ENCODE results near the gene STIP1. TPM values are rescaled to one million over a fixed set of nuclear protein-coding genes. Genes with fewer than 3 reads are reported as not detected.

STIP1 gene
- total and polyA plus RNA-seq, 2 of the 4 experiments (the other 2 are of a cell fraction) = 201 to 489 TPM

DNA sequence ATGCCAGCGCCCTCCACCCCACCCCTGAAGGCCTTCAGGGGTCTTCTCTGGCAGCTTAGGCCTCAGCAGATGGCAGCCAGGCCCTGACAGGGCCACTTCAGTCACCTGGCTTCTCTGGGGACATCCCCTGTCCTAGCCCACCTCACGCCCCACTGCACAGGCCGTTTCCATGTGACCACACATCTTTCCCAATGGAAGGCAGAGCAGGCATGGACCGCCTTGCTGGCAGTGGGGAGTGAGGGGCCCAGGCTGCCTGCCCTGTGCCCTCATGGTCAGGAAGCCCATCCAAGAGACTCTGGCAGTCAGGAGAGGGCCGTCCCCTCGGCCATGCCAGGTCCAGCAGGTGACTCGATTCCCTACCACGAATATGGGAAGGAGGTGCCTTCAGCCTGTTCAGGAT, 45.9 kb upstream of the STIP1 start:
- 83% methylated on average over 6 of the region's 8 CpGs; no CpG with 5 or more reads in 1 of the 2 experiments for WGBS, 2 experiments (ENCODE audit: extremely low coverage in 2 of 2, insufficient read length in 1 of 2)
- no peaks in the 10 kb centered on the region for H3K27me3 ChIP-seq (ENCODE audit: control insufficient read depth, insufficient read depth, low read length)
- no peak overlapping the region for H3K9ac ChIP-seq (ENCODE audit: low read depth, low read length)
- in situ Hi-C loops (cut with MboI; ENCODE audit: low sequenced_read_pairs) (no loop called here), intact Hi-C loops (cut with micrococcal nuclease) (no loop called here), dilution Hi-C loops (cut with HindIII; ENCODE audit: low sequenced_read_pairs, unreplicated experiment) (no loop called here)
- no peaks in the 10 kb centered on the region for H3K9me3 ChIP-seq (ENCODE audit: control insufficient read depth, insufficient read depth, low read length)
- no peak overlapping the region for H2BK5ac ChIP-seq (ENCODE audit: low read depth, low read length, poor library complexity, severe bottlenecking)
- H2BK15ac ChIP-seq (ENCODE audit: low read depth, low read length) = no peak overlapping the region
- no peak overlapping the region for H4K91ac ChIP-seq (ENCODE audit: insufficient read depth, low read depth, low read length)
- H3K79me1 ChIP-seq (ENCODE audit: low read depth in 1 of 2, low read length in 2 of 2) = no peaks in the 10 kb centered on the region; a peak in 1 of 4 replicates
- H3K36me3 ChIP-seq (ENCODE audit: control insufficient read depth, insufficient read depth, low read length) = no peaks in the 10 kb centered on the region
- ChIA-PET CTCF (no interaction called here), POLR2A (ENCODE audit: unreplicated experiment) (no interaction called here)
- H3K9me1 ChIP-seq (ENCODE audit: insufficient read depth, low read length) = no peaks in the 10 kb centered on the region
- no peaks in the 10 kb centered on the region for H3K4me1 ChIP-seq (ENCODE audit: control insufficient read depth, insufficient read depth, low read length)
- TF ChIP-seq, protein P1, sequence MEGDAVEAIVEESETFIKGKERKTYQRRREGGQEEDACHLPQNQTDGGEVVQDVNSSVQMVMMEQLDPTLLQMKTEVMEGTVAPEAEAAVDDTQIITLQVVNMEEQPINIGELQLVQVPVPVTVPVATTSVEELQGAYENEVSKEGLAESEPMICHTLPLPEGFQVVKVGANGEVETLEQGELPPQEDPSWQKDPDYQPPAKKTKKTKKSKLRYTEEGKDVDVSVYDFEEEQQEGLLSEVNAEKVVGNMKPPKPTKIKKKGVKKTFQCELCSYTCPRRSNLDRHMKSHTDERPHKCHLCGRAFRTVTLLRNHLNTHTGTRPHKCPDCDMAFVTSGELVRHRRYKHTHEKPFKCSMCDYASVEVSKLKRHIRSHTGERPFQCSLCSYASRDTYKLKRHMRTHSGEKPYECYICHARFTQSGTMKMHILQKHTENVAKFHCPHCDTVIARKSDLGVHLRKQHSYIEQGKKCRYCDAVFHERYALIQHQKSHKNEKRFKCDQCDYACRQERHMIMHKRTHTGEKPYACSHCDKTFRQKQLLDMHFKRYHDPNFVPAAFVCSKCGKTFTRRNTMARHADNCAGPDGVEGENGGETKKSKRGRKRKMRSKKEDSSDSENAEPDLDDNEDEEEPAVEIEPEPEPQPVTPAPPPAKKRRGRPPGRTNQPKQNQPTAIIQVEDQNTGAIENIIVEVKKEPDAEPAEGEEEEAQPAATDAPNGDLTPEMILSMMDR (conservative IDR thresholded peaks at IDR 0.05; ENCODE audit: low read depth, low read length) = no peak
- TF ChIP-seq RAD21 (IDR thresholded peaks at IDR 0.05; ENCODE audit: low read length) (no peak), CEBPB (IDR thresholded peaks at IDR 0.05; ENCODE audit: low read depth, low read length) (no peak), MAFK (IDR thresholded peaks at IDR 0.05; ENCODE audit: low read depth, low read length) (no peak), BHLHE40 (IDR thresholded peaks at IDR 0.05; ENCODE audit: low read depth, low read length) (no peak), POLR2A (IDR thresholded peaks at IDR 0.05; ENCODE audit: low read depth, low read length) (no peak), FOS (IDR thresholded peaks at IDR 0.05; ENCODE audit: low read depth, low read length) (no peak), MXI1 (IDR thresholded peaks at IDR 0.05; ENCODE audit: borderline replicate concordance, low read depth, low read length) (no peak), SMC3 (IDR thresholded peaks at IDR 0.05; ENCODE audit: low read depth, low read length) (no peak), MAZ (IDR thresholded peaks at IDR 0.05; ENCODE audit: borderline replicate concordance, low read depth, low read length) (no peak), RFX5 (IDR thresholded peaks at IDR 0.05; ENCODE audit: low read depth, low read length) (no peak), CHD1 (IDR thresholded peaks at IDR 0.05; ENCODE audit: low read depth, low read length) (no peak), NFE2L2 (IDR thresholded peaks at IDR 0.05; ENCODE audit: low read depth, low read length) (no peak), RCOR1 (IDR thresholded peaks at IDR 0.05; ENCODE audit: insufficient replicate concordance, low read length) (no peak)
- TF ChIP-seq, protein P2, sequence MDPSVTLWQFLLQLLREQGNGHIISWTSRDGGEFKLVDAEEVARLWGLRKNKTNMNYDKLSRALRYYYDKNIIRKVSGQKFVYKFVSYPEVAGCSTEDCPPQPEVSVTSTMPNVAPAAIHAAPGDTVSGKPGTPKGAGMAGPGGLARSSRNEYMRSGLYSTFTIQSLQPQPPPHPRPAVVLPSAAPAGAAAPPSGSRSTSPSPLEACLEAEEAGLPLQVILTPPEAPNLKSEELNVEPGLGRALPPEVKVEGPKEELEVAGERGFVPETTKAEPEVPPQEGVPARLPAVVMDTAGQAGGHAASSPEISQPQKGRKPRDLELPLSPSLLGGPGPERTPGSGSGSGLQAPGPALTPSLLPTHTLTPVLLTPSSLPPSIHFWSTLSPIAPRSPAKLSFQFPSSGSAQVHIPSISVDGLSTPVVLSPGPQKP (IDR thresholded peaks at IDR 0.05; ENCODE audit: borderline replicate concordance, low read depth, low read length) = no peak
- TF ChIP-seq, protein P3, sequence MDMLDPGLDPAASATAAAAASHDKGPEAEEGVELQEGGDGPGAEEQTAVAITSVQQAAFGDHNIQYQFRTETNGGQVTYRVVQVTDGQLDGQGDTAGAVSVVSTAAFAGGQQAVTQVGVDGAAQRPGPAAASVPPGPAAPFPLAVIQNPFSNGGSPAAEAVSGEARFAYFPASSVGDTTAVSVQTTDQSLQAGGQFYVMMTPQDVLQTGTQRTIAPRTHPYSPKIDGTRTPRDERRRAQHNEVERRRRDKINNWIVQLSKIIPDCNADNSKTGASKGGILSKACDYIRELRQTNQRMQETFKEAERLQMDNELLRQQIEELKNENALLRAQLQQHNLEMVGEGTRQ (IDR thresholded peaks at IDR 0.05; ENCODE audit: low read depth, low read length) = no peak
- no peak overlapping the region for H3K18ac ChIP-seq (ENCODE audit: low read depth, low read length)
- no peak overlapping the region for H2AK5ac ChIP-seq (ENCODE audit: low read depth, low read length)
- no peak overlapping the region for H3K23ac ChIP-seq (ENCODE audit: low read depth, low read length)
- H3K4me2 ChIP-seq (ENCODE audit: low read depth, low read length) = no peak overlapping the region
- no peak overlapping the region for H3K14ac ChIP-seq (replicated peaks; ENCODE audit: low read depth, low read length)
- H4K8ac ChIP-seq (ENCODE audit: low read depth in 2 of 2, low read length in 2 of 2) = no peak overlapping the region
- no peaks in the 10 kb centered on the region for H4K20me1 ChIP-seq (ENCODE audit: insufficient read depth, low read length)
- H3K56ac ChIP-seq (ENCODE audit: extremely low read depth, insufficient read depth, low read length) = no peak overlapping the region
- H3K27ac ChIP-seq (ENCODE audit: insufficient read depth, low read length) = no peak overlapping the region
- H2BK120ac ChIP-seq (ENCODE audit: low read depth, low read length) = no peak overlapping the region
- H2AFZ ChIP-seq (replicated peaks; ENCODE audit: low read length, poor library complexity) = no peak overlapping the region
- no TSS peak for BruUV-seq (replicated peaks)
- H4K5ac ChIP-seq (ENCODE audit: low read depth, low read length) = no peak overlapping the region
- no peak overlapping the region for H3K4me3 ChIP-seq (ENCODE audit: insufficient read depth, low read depth, low read length)
- no peak overlapping the region for H2BK20ac ChIP-seq (ENCODE audit: low read depth, low read length)
- H3K4ac ChIP-seq (ENCODE audit: low read depth, low read length) = no peak overlapping the region
- no peak overlapping the region for H2AK9ac ChIP-seq (replicated peaks; ENCODE audit: low read depth, low read length, poor library complexity)
- ATAC-seq (ENCODE audit: low read depth) (no peak), DNase-seq (no peak)
